ENCODE measurements around the gene MAP1B. TPM values are rescaled to one million over a fixed set of nuclear protein-coding genes. Genes with fewer than 3 reads are reported as not detected.

Gene MAP1B
- total and polyA plus RNA-seq, 4 donors: 1.5 to 46.7 (median 16.0) TPM

DNA sequence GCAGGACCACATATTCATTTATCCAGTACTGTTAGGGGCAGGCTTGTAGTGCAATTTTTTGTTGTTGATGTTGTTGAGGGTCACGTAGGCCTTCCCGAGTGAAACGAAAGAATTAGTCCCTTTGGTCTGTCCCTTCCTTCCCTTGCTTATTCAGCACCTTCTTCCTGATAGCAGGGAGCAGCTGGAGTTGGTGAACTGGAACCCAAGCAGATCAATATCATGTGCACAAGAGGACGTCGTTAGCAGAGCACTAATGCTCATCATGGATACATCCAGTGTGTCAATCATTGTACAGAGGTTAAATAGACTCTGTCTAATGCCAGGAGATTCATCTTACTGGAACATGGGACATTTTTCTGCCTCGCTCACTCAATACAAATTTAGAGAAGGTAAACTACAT is 33.0 kb upstream of the MAP1B start:
- peaks cover 0 to 6% (median 0%) of the 10 kb centered on the region in 3 donors for H3K27me3 ChIP-seq (ENCODE audit: control insufficient read depth in 3 of 3, insufficient read depth in 3 of 3, low read length in 2 of 3)
- 72% methylated on average over 6 of the region's 6 CpGs for WGBS, 2 donors
- no peak for ATAC-seq (ENCODE audit: insufficient read depth, low FRiP score)
- no peaks in the 10 kb centered on the region for H3K4me1 ChIP-seq (ENCODE audit: control insufficient read depth in 5 of 5, insufficient read depth in 5 of 5, low read length in 5 of 5)
- TF ChIP-seq, protein P1, sequence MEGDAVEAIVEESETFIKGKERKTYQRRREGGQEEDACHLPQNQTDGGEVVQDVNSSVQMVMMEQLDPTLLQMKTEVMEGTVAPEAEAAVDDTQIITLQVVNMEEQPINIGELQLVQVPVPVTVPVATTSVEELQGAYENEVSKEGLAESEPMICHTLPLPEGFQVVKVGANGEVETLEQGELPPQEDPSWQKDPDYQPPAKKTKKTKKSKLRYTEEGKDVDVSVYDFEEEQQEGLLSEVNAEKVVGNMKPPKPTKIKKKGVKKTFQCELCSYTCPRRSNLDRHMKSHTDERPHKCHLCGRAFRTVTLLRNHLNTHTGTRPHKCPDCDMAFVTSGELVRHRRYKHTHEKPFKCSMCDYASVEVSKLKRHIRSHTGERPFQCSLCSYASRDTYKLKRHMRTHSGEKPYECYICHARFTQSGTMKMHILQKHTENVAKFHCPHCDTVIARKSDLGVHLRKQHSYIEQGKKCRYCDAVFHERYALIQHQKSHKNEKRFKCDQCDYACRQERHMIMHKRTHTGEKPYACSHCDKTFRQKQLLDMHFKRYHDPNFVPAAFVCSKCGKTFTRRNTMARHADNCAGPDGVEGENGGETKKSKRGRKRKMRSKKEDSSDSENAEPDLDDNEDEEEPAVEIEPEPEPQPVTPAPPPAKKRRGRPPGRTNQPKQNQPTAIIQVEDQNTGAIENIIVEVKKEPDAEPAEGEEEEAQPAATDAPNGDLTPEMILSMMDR (IDR thresholded peaks at IDR 0.05; ENCODE audit: control extremely low read depth, extremely low read depth): no peak
- no peak overlapping the region for H3K4me3 ChIP-seq
- no peak overlapping the region for H3K27ac ChIP-seq (ENCODE audit: low read depth in 1 of 2, low read length in 1 of 2)
- peaks cover 0 to 2% (median 0%) of the 10 kb centered on the region in 4 donors for H3K9me3 ChIP-seq (ENCODE audit: control insufficient read depth in 4 of 4, insufficient read depth in 3 of 4, low read length in 3 of 4)
- DNase-seq: no peak
- no peak overlapping the region for H3K9ac ChIP-seq (ENCODE audit: insufficient read depth in 1 of 2, low read length in 2 of 2)
- no peaks in the 10 kb centered on the region for H3K36me3 ChIP-seq (ENCODE audit: control insufficient read depth in 4 of 4, insufficient read depth in 4 of 4, low read length in 4 of 4)

DNA sequence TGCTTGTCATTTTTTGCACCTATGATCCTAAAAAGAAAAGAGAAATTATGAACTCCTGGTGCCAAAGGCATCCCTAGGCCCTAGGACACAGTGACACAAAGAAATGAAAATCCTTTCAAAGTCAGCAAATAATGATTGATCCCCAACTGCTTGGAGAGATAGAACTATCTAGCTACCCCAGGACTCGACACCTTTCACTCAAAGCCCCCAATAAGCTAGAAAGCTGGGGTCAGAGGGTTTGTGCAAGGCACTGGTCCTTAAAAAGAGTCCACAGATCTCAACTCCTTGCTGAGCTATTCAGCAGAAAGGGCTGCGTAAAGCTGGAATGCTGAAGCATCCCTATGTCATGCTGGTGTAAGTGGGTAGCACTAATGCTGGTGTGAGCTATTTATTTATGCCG is 31.8 kb upstream of the MAP1B start:
- H3K27ac ChIP-seq (ENCODE audit: low read depth in 1 of 2, low read length in 1 of 2): no peak overlapping the region
- no peaks in the 10 kb centered on the region for H3K4me1 ChIP-seq (ENCODE audit: control insufficient read depth in 5 of 5, insufficient read depth in 5 of 5, low read length in 5 of 5)
- TF ChIP-seq, protein P1 (IDR thresholded peaks at IDR 0.05; ENCODE audit: control extremely low read depth, extremely low read depth): no peak
- no peak for ATAC-seq (ENCODE audit: insufficient read depth, low FRiP score)
- no peak overlapping the region for H3K9ac ChIP-seq (ENCODE audit: insufficient read depth in 1 of 2, low read length in 2 of 2)
- DNase-seq: no peak
- no peaks in the 10 kb centered on the region for H3K36me3 ChIP-seq (ENCODE audit: control insufficient read depth in 4 of 4, insufficient read depth in 4 of 4, low read length in 4 of 4)
- no peak overlapping the region for H3K4me3 ChIP-seq
- peaks cover 0 to 7% (median 0%) of the 10 kb centered on the region in 3 donors for H3K27me3 ChIP-seq (ENCODE audit: control insufficient read depth in 3 of 3, insufficient read depth in 3 of 3, low read length in 2 of 3)
- WGBS, 2 donors: 89 to 93% methylated on average over 3 of the region's 3 CpGs
- peaks cover 0 to 2% (median 0%) of the 10 kb centered on the region in 4 donors for H3K9me3 ChIP-seq (ENCODE audit: control insufficient read depth in 4 of 4, insufficient read depth in 3 of 4, low read length in 3 of 4)

DNA sequence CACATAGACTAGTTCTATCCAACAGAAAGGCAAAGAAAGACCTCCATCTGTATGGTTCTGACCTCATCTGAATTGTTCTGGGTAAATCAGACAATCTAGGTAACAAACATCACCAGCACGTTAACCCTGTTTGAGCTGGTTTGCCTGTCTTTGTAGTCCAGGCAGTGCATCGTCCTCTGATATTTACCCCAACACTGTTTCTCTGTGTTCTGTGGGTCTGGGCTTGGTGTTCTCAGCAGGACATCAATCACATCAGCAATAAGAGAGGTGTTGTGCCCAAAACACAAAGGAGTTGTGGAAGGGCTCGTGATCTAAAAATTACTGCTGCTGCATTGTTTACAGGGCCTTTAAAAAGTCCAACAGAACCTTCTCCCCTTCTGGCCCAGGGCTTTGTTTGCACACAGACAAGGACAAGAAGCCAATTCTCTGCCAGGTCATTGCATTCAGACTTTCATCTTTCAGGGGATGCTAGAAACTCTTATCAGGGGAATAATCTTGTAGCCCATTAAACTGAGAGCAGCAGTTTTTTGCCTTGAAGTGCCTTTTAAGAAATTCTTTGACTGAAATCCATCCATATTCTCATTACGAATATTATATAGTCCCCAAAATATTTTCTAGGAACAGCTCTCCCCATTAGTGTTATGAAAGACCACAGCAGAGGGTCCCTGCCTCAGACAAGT is 30.5 kb upstream of the MAP1B start:
- ATAC-seq (ENCODE audit: insufficient read depth, low FRiP score): no peak
- Histone ChIP-seq H3K9ac (ENCODE audit: insufficient read depth in 1 of 2, low read length in 2 of 2) (no peak overlapping the region), H3K4me1 (ENCODE audit: control insufficient read depth in 5 of 5, insufficient read depth in 5 of 5, low read length in 5 of 5) (no peaks in the 10 kb centered on the region), H3K27ac (ENCODE audit: low read depth in 1 of 2, low read length in 1 of 2) (no peak overlapping the region), H3K36me3 (ENCODE audit: control insufficient read depth in 4 of 4, insufficient read depth in 4 of 4, low read length in 4 of 4) (no peaks in the 10 kb centered on the region), H3K27me3 (ENCODE audit: control insufficient read depth in 3 of 3, insufficient read depth in 3 of 3, low read length in 2 of 3) (peaks cover 0 to 7% (median 0%) of the 10 kb centered on the region in 3 donors), H3K9me3 (ENCODE audit: control insufficient read depth in 4 of 4, insufficient read depth in 3 of 4, low read length in 3 of 4) (peaks cover 0 to 2% (median 0%) of the 10 kb centered on the region in 4 donors), H3K4me3 (no peak overlapping the region)
- TF ChIP-seq, protein P1 (IDR thresholded peaks at IDR 0.05; ENCODE audit: control extremely low read depth, extremely low read depth): no peak
- DNase-seq: no peak
- WGBS, 2 donors: 63 to 75% methylated on average over 4 of the region's 4 CpGs

Data from lung (tissue), 12 donors.